GM21825 (cell line): ENCODE measurements around the gene PCDHB8.
"Not testable (repeated sequence)": the region's sequence is repeated elsewhere in the genome, so short reads cannot be mapped to it uniquely, and the experiment has no call there.

ENCODE experiments used
- ATAC-seq: cut with Tn5 transposase; IDR thresholded peaks from one replicate; pipeline ENCODE4 v1.9.1; 2021; ENCODE audit warnings: mild to moderate bottlenecking, moderate library complexity; ENCODE audit not compliant: unreplicated experiment

Gene PCDHB8

DNA sequence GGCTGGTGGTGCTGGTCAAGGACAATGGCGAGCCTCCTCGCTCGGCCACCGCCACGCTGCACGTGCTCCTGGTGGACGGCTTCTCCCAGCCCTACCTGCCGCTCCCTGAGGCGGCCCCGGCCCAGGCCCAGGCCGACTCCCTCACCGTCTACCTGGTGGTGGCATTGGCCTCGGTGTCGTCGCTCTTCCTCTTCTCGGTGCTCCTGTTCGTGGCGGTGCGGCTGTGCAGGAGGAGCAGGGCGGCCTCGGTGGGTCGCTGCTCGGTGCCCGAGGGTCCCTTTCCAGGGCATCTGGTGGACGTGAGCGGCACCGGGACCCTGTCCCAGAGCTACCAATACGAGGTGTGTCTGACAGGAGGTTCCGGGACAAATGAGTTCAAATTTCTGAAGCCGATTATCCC lies 47.8 kb downstream of the PCDHB8 start:
- not testable (repeated sequence) for ATAC-seq
